Lower lobe of right lung (tissue), 2 donors: ENCODE measurements around the gene HOXD1. TPM values are rescaled to one million over a fixed set of nuclear protein-coding genes. Genes with fewer than 3 reads are reported as not detected.

Experiments used
- ATAC-seq, 2 donors: fragments of 200-7000 bp; cut with Tn5 transposase; one replicate each; pipeline ENCODE4 v1.9.1; 2020 to 2022; ENCODE audit warnings: mild to moderate bottlenecking in 2 of 2, moderate library complexity in 2 of 2
- DNase-seq: peaks from one replicate; pipeline ENCODE4 v3.0.0-alpha.2; 2020
- H3K27ac ChIP-seq: fragments of 200-600 bp; one replicate; pipeline ENCODE4 v1.8.0; 2022
- H3K27me3 ChIP-seq: fragments of 200-600 bp; one replicate; pipeline ENCODE4 v1.8.0; 2022; ENCODE audit warnings: low read depth
- H3K36me3 ChIP-seq: fragments of 200-600 bp; one replicate; pipeline ENCODE4 v1.8.0; 2022; ENCODE audit warnings: mild to moderate bottlenecking
- H3K4me1 ChIP-seq: fragments of 200-600 bp; one replicate; pipeline ENCODE4 v1.8.0; 2022
- H3K4me3 ChIP-seq: fragments of 200-600 bp; one replicate; pipeline ENCODE4 v1.8.0; 2022; ENCODE audit warnings: mild to moderate bottlenecking
- H3K9me3 ChIP-seq: fragments of 200-600 bp; one replicate; pipeline ENCODE4 v1.8.0; 2022
- intact Hi-C: fragments of 100-400 bp; cut with DNase I; formaldehyde crosslinking; loops from one replicate; pipeline ENCODE4 v1.11.0; 2022
- total RNA-seq: library from RNA; stranded (reverse); fragmentation: NEBNext Ultra II Directional; extraction: Animal tissue kit (Norgen Biotek cat#: 25700); gene quantifications from one replicate; pipeline ENCODE4 v1.2.1, GENCODE V29; 2021
- TF ChIP-seq, protein P1 (sequence below): fragments of 200-600 bp; IDR thresholded peaks from one replicate; pipeline ENCODE4 v1.8.0; 2022; ENCODE audit warnings: antibody characterized with exemption, mild to moderate bottlenecking
- donor health status: DM: no; HTN: yes; CAD: no; lungs with severe emphysema.

HOXD1 gene
- total RNA-seq, 1 donor from 2014 or later = 3.4 TPM

- DNase-seq (no peak), ATAC-seq (no peak)
- Histone ChIP-seq H3K27me3 (peaks cover 32% of the 10 kb centered on the region), H3K4me1 (no peaks in the 10 kb centered on the region), H3K27ac (no peak overlapping the region), H3K9me3 (no peaks in the 10 kb centered on the region), H3K36me3 (no peaks in the 10 kb centered on the region), H3K4me3 (no peak overlapping the region)
- TF ChIP-seq, protein P1, sequence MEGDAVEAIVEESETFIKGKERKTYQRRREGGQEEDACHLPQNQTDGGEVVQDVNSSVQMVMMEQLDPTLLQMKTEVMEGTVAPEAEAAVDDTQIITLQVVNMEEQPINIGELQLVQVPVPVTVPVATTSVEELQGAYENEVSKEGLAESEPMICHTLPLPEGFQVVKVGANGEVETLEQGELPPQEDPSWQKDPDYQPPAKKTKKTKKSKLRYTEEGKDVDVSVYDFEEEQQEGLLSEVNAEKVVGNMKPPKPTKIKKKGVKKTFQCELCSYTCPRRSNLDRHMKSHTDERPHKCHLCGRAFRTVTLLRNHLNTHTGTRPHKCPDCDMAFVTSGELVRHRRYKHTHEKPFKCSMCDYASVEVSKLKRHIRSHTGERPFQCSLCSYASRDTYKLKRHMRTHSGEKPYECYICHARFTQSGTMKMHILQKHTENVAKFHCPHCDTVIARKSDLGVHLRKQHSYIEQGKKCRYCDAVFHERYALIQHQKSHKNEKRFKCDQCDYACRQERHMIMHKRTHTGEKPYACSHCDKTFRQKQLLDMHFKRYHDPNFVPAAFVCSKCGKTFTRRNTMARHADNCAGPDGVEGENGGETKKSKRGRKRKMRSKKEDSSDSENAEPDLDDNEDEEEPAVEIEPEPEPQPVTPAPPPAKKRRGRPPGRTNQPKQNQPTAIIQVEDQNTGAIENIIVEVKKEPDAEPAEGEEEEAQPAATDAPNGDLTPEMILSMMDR = no peak
- intact Hi-C loops = no loop called here
These were observed 12.5 kb downstream of the HOXD1 start for GRCh38 chr2:176200971-176201370.

DNA sequence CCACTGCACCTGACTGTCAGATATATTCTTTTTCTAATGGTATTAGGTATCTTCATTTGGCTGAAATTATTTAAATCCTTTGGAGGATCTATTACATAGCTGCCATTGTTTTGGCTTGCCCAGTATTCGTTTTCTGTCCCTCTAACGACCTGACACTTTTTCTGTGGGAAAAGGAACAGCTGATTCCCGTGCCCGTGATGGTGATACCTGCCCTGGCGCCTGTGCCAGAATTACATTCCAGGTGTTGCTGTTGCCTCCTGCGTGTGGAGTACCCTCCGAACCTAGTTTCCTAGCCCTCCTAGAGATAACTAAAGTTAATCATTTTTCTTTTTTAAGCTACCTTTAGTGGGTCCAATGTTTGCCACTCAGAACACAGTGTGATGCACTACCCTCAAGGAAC is 14.0 kb downstream of the HOXD1 start:
- H3K4me1 ChIP-seq = no peaks in the 10 kb centered on the region
- intact Hi-C loops = no loop called here
- ATAC-seq = no peak
- H3K4me3 ChIP-seq = no peak overlapping the region
- TF ChIP-seq, protein P1 = no peak
- H3K36me3 ChIP-seq = no peaks in the 10 kb centered on the region
- no peak for DNase-seq
- peaks cover 18% of the 10 kb centered on the region for H3K27me3 ChIP-seq
- no peaks in the 10 kb centered on the region for H3K9me3 ChIP-seq
- no peak overlapping the region for H3K27ac ChIP-seq

DNA sequence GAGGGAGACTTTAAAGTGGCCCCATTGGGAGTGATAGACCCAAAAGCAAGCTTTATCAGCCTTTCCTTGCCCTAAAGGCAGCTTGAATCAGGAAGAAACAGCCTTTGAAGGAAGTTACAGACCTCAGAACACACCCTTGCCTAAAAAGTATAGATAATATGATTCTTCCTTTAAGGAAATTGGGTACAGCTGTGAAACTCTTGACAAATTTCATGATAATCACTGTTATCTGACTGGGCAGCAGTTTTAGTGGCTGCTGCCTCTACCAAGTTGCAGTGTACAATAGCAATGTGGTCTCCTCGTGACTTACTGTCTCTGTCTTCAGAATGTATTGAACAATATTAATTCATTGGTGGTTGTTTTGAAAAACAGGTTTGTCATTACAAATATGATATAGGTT is 16.7 kb downstream of the HOXD1 start:
- Histone ChIP-seq H3K9me3 (no peaks in the 10 kb centered on the region), H3K27me3 (peaks cover 8% of the 10 kb centered on the region), H3K4me1 (no peaks in the 10 kb centered on the region), H3K4me3 (no peak overlapping the region), H3K27ac (no peak overlapping the region), H3K36me3 (no peaks in the 10 kb centered on the region)
- no peak for ATAC-seq
- TF ChIP-seq, protein P1 = no peak
- intact Hi-C loops = no loop called here
- DNase-seq = no peak

DNA sequence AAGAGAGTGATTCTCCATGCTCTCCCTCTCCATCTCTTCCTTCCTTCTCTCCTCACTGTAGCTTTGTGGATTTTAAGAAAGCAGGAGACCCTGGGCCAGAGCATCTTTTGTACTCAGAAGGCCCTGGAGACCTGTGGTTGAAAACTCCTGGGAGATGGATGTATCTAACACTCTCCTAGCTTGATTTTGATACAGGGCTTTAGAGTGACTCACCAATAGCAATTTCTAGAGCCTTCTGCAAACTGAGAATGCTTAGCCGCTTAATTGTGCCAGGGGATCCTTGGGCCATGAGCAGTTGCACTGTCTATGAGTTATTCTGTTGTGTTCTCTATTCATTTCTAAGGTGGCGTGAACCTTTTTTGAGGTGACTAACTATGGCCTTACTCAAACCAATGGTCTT is 17.7 kb downstream of the HOXD1 start:
- no peak for DNase-seq
- Histone ChIP-seq H3K27ac (no peak overlapping the region), H3K4me3 (no peak overlapping the region), H3K9me3 (no peaks in the 10 kb centered on the region), H3K4me1 (no peaks in the 10 kb centered on the region), H3K36me3 (no peaks in the 10 kb centered on the region), H3K27me3 (peaks cover 4% of the 10 kb centered on the region)
- no peak for ATAC-seq
- intact Hi-C loops = no loop called here
- TF ChIP-seq, protein P1 = no peak

DNA sequence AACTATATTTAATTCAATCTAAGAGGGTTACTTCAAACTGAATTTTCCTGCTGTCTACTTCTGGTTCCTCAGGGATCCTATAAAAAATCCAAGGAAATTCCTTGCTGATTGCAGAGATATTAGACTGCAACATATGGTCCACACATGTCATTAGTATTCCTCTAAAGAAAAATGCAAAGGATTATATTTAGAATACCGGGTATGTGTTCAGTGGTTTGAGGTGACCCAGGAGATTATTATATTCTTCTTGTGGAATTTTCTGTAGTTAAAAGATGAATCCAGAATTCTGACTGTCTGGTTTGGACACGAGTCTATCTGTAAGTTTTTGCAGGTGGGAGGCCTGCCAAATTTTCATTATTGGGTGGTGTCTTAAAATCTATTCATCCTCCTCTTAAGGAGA is 18.2 kb downstream of the HOXD1 start:
- Histone ChIP-seq H3K27ac (no peak overlapping the region), H3K27me3 (peaks cover 3% of the 10 kb centered on the region), H3K36me3 (no peaks in the 10 kb centered on the region), H3K4me3 (no peak overlapping the region), H3K4me1 (no peaks in the 10 kb centered on the region), H3K9me3 (no peaks in the 10 kb centered on the region)
- TF ChIP-seq, protein P1 = no peak
- intact Hi-C loops = no loop called here
- DNase-seq (no peak), ATAC-seq (no peak)

DNA sequence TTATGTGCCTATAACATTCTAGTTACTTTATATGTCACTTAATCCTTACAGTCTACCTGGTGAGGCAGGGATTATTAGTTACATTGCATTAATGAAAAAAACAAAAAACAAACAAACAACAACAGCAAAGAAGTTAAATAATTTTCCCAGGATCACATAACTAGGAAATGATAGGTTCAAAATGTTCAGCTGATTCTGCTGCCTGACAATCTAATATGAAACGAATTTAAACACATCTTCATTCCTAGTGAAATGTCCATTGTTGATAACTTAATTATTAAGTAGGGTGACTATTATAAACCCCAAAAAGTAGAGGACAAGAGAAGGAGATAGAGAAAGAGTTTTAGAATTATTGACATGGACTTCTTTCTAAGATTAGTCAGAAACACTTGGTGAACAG is 22.6 kb downstream of the HOXD1 start:
- Histone ChIP-seq H3K4me3 (no peak overlapping the region), H3K36me3 (no peaks in the 10 kb centered on the region), H3K4me1 (no peaks in the 10 kb centered on the region), H3K9me3 (no peaks in the 10 kb centered on the region), H3K27me3 (peaks cover 3% of the 10 kb centered on the region), H3K27ac (no peak overlapping the region)
- intact Hi-C loops = no loop called here
- TF ChIP-seq, protein P1 = no peak
- ATAC-seq = no peak
- DNase-seq = no peak
